NCI-H1436 (cell line): Measurements from ENCODE around the gene ZFAND3.
"Not testable (repeated sequence)": the region's sequence is repeated elsewhere in the genome, so short reads cannot be mapped to it uniquely, and the experiment has no call there.

Source experiments
- DNase-seq: peaks from one replicate; lab custom pipeline; 2025; lab: John Stamatoyannopoulos, UW

ZFAND3 gene

GRCh38 chr6:37936906-37937305, 117.4 kb downstream of the ZFAND3 start:
- DNase-seq, result no peak

GRCh38 chr6:37938909-37939308, 119.4 kb downstream of the ZFAND3 start:
- no peak for DNase-seq

GRCh38 chr6:37940074-37940847, 120.7 kb downstream of the ZFAND3 start:
- no peak for DNase-seq

- no peak for DNase-seq
These were observed 122.3 kb downstream of the ZFAND3 start for GRCh38 chr6:37941871-37942270.

- no peak for DNase-seq
These were observed 123.3 kb downstream of the ZFAND3 start for GRCh38 chr6:37942606-37943376.

- DNase-seq, result no peak
These were observed 124.0 kb downstream of the ZFAND3 start for GRCh38 chr6:37943436-37944058.

GRCh38 chr6:37946057-37946456, 126.5 kb downstream of the ZFAND3 start:
- no peak for DNase-seq

- DNase-seq, result no peak
These were observed 127.9 kb downstream of the ZFAND3 start for GRCh38 chr6:37947468-37947867.

GRCh38 chr6:37948584-37948983, 129.1 kb downstream of the ZFAND3 start:
- not testable (repeated sequence) for DNase-seq

GRCh38 chr6:37952027-37952426, 132.5 kb downstream of the ZFAND3 start:
- no peak for DNase-seq

GRCh38 chr6:37954791-37955190, 135.3 kb downstream of the ZFAND3 start:
- no peak for DNase-seq

GRCh38 chr6:37956711-37957275, 137.3 kb downstream of the ZFAND3 start:
- DNase-seq, result no peak

GRCh38 chr6:37959061-37959460, 139.5 kb downstream of the ZFAND3 start:
- DNase-seq, result no peak

GRCh38 chr6:37960139-37960935, 140.8 kb downstream of the ZFAND3 start:
- no peak for DNase-seq

GRCh38 chr6:37962481-37963080, 143.1 kb downstream of the ZFAND3 start:
- DNase-seq, result not testable (repeated sequence)

GRCh38 chr6:37965964-37966676, 146.6 kb downstream of the ZFAND3 start:
- no peak for DNase-seq

- no peak for DNase-seq
These were observed 147.3 kb downstream of the ZFAND3 start for GRCh38 chr6:37966801-37967200.

GRCh38 chr6:37967651-37968050, 148.1 kb downstream of the ZFAND3 start:
- no peak for DNase-seq

- DNase-seq, result no peak
These were observed 151.7 kb downstream of the ZFAND3 start for GRCh38 chr6:37971266-37971665.

- DNase-seq, result no peak
These were observed 152.3 kb downstream of the ZFAND3 start for GRCh38 chr6:37971711-37972390.
